GM12864 (cell line): ENCODE results near the gene CASP6.

Experiments used
- DNase-seq: peaks from one replicate; pipeline ENCODE4 v3.0.0-alpha.2; 2011; ENCODE audit warnings: low read depth
- H3K4me3 ChIP-seq: 2 replicates; pipeline ENCODE4 v1.5.1; 2011; ENCODE audit warnings: mild to moderate bottlenecking, low read depth, low read length, control low read depth
- CTCF ChIP-seq: IDR thresholded peaks from 2 replicates; pipeline ENCODE4 v1.5.1; 2011; ENCODE audit warnings: low read depth, mild to moderate bottlenecking, moderate library complexity, low read length, control low read depth, inconsistent platforms; ENCODE audit errors: missing control alignments

Gene CASP6

GRCh38 chr4:109672169-109672930 is 30.9 kb downstream of the CASP6 start:
- H3K4me3 ChIP-seq, result no peak overlapping the region
- DNase-seq, result no peak
- no peak for TF ChIP-seq CTCF

GRCh38 chr4:109671350-109671749 is 31.9 kb downstream of the CASP6 start:
- TF ChIP-seq CTCF, result no peak
- no peak overlapping the region for H3K4me3 ChIP-seq
- no peak for DNase-seq

GRCh38 chr4:109665783-109666485 is 37.3 kb downstream of the CASP6 start:
- no peak overlapping the region for H3K4me3 ChIP-seq
- TF ChIP-seq CTCF, result no peak
- no peak for DNase-seq

- no peak for DNase-seq
- TF ChIP-seq CTCF, result no peak
- H3K4me3 ChIP-seq, result no peak overlapping the region
Measured at GRCh38 chr4:109662771-109663170, 40.5 kb downstream of the CASP6 start.

GRCh38 chr4:109662116-109662515 is 41.1 kb downstream of the CASP6 start:
- no peak for DNase-seq
- H3K4me3 ChIP-seq, result no peak overlapping the region
- no peak for TF ChIP-seq CTCF

- no peak for DNase-seq
- no peak for TF ChIP-seq CTCF
- no peak overlapping the region for H3K4me3 ChIP-seq
Measured at GRCh38 chr4:109658871-109659410, 44.3 kb downstream of the CASP6 start.
